GM19238 (cell line): Measurements from ENCODE around the gene CCDC63.

Source experiments
- DNase-seq: peaks from one replicate; pipeline ENCODE4 v3.0.0; 2011; ENCODE audit warnings: low spot score; ENCODE audit not compliant: insufficient read length

The CCDC63 gene

GRCh38 chr12:110846615-110847566, at the start of gene CCDC63:
CCDC63 (plus strand) TSS chr12:110846987; CDS start chr12:110852955, 5,968 bp downstream.
- DNase-seq = no peak

GRCh38 chr12:110798461-110798860, 48.3 kb upstream of the CCDC63 start:
- DNase-seq = no peak

GRCh38 chr12:110802489-110802888, 44.3 kb upstream of the CCDC63 start:
- DNase-seq = no peak

- DNase-seq = no peak
Observed at GRCh38 chr12:110804406-110804805, 42.4 kb upstream of the CCDC63 start.

- DNase-seq = no peak
Observed at GRCh38 chr12:110807640-110808039, 39.1 kb upstream of the CCDC63 start.

- DNase-seq = no peak
Observed at GRCh38 chr12:110809149-110809548, 37.6 kb upstream of the CCDC63 start.

- DNase-seq = no peak
Observed at GRCh38 chr12:110811972-110812371, 34.8 kb upstream of the CCDC63 start.

- DNase-seq = no peak
Observed at GRCh38 chr12:110813285-110813684, 33.5 kb upstream of the CCDC63 start.

GRCh38 chr12:110813756-110814155, 33.0 kb upstream of the CCDC63 start:
- DNase-seq = no peak

- DNase-seq = no peak
Observed at GRCh38 chr12:110816248-110816647, 30.5 kb upstream of the CCDC63 start.

- no peak for DNase-seq
Observed at GRCh38 chr12:110816779-110817178, 30.0 kb upstream of the CCDC63 start.

- no peak for DNase-seq
Observed at GRCh38 chr12:110818511-110818910, 28.3 kb upstream of the CCDC63 start.

GRCh38 chr12:110819150-110819549, 27.6 kb upstream of the CCDC63 start:
- no peak for DNase-seq

GRCh38 chr12:110819646-110820045, 27.1 kb upstream of the CCDC63 start:
- no peak for DNase-seq

GRCh38 chr12:110821917-110822316, 24.9 kb upstream of the CCDC63 start:
- DNase-seq = no peak

GRCh38 chr12:110822821-110823415, 23.9 kb upstream of the CCDC63 start:
- no peak for DNase-seq

- DNase-seq = no peak
Observed at GRCh38 chr12:110824342-110824741, 22.4 kb upstream of the CCDC63 start.

GRCh38 chr12:110825530-110825929, 21.3 kb upstream of the CCDC63 start:
- DNase-seq = no peak

- peak; percentile 71 for DNase-seq
Observed at GRCh38 chr12:110826592-110827200, 20.1 kb upstream of the CCDC63 start.

GRCh38 chr12:110829308-110829707, 17.5 kb upstream of the CCDC63 start:
- DNase-seq = no peak

- DNase-seq = no peak
Observed at GRCh38 chr12:110836291-110836690, 10.5 kb upstream of the CCDC63 start.

GRCh38 chr12:110841007-110841406, 5.8 kb upstream of the CCDC63 start:
- no peak for DNase-seq
